Activated CD4-positive, CD25-positive, alpha-beta regulatory T cell treated with anti-CD3 and anti-CD28 coated beads, Interleukin-2, amount 50 U/mL, for 24 hours (primary cell): Measurements from ENCODE around the gene FOXS1.
"Not testable (repeated sequence)": the region's sequence is repeated elsewhere in the genome, so short reads cannot be mapped to it uniquely, and the experiment has no call there.

Experiments
- ATAC-seq, 2 donors: fragments of 150-1000 bp; cut with Tn5 transposase; one replicate each; pipeline ENCODE4 v1.10.0; 2021; ENCODE audit warnings: mild to moderate bottlenecking in 1 of 2, moderate library complexity in 1 of 2

Gene FOXS1

GRCh38 chr20:31838646-31839292 is 6.6 kb downstream of the FOXS1 start:
- no peak for ATAC-seq

- ATAC-seq = no peak
These were observed 7.5 kb downstream of the FOXS1 start for GRCh38 chr20:31837896-31838397.

DNA sequence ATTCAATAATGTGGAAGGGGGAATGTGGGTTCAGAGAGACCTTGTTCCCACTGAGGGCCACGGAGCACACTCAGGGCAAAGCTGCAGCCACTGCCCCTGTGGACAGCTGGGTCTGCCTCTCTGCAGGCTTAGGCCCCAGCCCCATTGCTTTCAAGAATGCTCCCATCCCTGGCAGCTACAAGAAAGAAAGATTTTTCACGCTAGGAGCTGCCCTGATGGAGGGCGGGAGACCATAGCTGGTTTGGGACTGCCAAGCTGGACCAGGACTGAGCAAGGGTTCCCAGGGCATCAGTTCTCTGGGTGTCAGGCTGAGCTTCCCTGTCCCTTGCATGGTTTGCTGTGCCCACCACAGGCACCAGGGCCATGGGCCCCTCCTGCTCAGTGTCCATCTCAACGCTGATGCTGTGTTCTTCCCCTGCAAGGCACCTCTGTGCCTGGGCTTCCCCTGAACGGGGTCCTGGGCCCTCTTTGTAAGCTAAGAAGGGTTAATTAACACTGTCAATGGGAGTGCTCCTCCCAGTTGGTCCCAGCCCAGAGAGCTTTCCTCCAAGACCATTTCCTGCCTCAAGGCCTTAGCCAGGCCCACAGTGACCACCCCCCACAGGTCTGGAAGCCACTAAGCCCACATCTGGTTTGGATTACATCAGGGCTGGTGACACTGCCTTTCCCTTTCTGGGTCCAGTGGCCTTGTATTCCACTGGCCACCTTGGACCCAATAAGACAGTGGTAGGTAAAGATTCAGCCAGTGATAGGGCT is 8.4 kb downstream of the FOXS1 start:
- no peak for ATAC-seq

DNA sequence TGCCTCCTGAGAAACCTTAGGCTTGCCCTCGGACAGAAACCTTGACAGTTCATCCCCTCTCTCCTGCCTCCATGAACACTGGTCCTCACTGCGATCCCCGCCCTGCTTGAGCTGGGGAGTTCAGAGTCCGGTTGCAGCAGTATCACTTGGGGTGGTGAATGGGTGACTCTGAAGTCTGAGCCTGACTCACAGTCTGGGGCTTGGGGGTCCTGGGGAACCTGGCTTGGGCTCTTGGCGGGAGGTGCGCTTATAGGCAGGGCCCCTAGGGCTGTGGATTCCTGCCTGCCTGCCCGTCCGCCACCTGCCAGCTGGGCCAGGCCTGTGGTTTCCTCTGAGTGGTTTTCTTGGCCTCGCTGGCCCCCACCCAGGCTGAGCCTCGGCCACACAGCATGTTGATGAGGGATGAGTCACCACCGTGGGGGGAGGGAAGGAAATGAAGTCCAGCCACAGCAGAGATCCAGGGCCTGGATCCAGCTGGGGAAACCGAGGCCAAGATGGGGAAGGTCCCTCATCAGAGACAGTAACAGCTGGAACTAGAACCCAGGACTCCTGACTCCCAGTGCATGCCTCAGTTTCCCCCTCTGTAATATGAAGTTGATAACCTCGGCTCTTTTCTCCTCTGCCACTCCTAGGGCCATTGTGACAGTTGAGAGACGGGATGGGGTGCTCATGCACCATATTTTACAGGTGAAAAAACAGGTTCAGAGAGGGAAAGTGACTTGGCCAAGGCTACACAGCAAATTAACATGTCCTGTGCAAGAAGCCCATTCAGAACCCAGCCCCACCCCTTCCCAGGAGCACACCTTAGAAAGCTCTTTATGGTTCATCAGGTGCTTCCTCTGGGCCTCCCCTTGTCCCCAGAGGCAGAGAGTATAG is 9.2 kb downstream of the FOXS1 start:
- peak; percentile 29 to 60 for ATAC-seq

DNA sequence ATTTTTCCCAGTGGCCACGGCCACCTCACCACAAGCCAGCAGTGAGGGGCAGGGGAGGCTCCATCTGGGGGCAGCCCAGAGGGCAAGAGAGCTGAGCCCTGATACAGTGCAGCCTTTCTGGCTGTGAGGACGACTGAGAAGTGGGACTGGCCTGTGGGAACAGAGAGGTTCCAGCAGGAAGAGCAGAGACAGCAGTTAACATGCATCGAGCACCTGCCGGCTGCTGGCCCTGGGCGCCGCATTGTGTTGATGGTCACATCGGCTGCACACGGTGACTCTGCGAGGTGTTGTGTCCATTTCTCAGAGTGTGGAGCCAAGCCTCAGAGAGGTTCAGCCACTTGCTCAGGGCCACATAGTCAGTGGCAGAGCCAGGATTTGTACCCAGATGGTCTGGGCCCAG is 9.8 kb downstream of the FOXS1 start:
- ATAC-seq = no peak

DNA sequence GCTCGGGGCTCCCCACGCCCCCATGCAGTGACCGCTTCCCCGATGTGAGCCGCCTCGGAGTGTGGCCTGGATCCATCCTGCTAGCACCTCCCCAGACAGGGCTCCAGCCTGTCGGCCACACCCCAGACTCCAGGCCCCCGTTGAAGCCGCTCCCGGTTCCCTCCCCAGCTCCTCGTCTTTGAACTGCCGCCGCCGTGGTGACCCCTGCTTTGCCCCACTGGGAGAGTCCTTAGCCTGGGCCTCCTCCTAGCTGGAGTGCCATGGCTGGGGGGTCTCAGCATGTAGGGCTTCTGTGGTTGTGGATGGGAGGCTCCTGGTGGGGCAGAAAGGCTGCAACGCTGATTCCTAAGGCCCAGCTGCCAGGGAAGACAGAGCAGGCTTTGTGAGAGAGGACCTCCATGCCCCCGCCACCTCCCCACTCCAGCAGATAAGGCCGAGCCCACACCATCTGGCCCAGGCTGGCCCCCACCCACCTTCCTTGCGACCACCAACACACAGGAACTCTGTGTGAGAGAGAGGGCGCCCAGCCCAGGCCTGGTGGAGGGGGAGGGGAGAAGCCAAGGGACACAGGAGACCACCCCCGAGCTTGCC is 11.4 kb downstream of the FOXS1 start:
- no peak for ATAC-seq

- no peak for ATAC-seq
These were observed 12.1 kb downstream of the FOXS1 start for GRCh38 chr20:31833130-31833930.

DNA sequence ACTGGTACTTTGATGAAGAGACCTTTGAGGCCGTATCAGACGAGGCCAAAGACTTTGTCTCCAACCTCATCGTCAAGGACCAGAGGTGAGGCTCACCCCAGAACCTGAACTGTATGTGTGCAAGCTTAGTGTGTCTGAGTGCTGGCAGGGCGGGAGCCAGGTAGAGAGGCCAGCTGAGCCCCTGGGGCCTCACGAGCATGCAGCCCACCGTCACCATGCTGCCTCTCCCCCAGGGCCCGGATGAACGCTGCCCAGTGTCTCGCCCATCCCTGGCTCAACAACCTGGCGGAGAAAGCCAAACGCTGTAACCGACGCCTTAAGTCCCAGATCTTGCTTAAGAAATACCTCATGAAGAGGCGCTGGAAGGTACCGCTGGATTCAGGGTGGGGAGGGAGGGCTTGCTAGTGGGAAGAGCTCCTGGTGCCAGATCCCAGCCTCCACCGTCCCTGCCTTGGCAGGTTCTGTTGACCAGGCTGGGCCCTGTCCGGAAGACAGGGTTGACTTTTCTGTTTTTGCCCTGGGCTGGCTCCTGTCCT is 13.6 kb downstream of the FOXS1 start:
- ATAC-seq = no peak

DNA sequence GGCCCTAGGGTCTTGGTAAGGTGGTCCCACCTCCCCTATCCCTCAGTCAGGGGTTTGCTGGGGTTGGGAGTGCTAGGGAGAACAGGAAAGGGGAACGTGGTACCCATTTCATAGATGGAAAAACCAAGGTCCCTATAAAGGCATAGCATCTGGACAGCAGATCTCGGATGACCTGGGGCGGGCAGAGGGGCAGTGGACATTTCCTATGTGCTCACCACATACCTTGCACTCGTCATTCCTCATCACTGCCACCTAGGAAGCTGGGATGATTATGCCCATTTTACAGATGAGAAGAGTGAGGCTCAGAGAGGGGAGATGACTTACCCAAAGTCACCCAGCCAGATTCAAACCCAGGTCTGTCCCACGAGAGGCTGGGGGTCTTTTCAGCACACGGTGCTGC is 14.2 kb downstream of the FOXS1 start:
- no peak for ATAC-seq

DNA sequence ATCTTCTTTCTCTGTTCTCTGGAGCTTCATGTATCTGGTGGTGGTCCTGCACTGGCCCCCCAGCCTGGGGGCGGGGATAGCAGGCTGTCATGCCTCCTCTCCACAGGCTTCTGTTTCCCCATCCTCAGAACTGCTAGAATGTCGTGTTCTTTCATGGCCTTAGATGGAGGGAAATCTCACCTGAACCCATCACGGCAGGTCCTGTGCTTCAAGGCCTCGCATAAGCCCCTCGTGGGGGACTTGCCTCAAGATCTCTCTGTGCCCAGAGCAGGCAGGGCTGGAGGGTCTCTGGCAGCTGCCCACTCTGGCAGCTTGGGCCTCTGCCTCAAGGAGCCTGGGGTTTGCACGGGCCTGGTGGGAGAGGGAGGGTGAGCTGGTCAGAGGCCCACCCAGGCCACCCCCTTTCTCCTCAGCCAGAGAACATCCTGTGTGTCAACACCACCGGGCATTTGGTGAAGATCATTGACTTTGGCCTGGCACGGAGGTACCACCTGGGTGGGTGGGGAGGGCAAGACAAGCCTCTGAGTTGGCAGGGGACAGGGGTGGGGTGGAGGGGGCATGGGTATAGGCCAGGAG is 14.9 kb downstream of the FOXS1 start:
- no peak for ATAC-seq

- no peak for ATAC-seq
These were observed 15.7 kb downstream of the FOXS1 start for GRCh38 chr20:31829731-31830130.

DNA sequence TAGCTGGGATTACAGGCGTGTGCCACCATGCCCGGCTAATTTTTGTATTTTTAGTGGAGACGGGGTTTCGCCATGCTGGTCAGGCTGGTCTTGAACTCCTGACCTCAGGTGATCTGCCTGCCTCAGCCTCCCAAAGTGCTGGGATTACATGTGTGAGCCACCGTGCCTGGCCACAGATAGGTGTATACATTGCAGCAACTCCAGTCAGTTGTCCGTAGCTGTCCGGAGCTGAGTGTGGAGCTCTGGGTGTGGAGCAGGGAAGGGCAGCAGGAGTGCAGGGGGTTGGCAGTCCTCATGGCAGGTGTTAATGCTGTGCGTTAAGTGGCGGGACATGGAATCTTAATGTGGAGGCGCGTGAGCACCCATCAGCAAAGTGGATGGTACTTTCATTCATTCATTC is 17.4 kb downstream of the FOXS1 start:
- ATAC-seq = not testable (repeated sequence)

DNA sequence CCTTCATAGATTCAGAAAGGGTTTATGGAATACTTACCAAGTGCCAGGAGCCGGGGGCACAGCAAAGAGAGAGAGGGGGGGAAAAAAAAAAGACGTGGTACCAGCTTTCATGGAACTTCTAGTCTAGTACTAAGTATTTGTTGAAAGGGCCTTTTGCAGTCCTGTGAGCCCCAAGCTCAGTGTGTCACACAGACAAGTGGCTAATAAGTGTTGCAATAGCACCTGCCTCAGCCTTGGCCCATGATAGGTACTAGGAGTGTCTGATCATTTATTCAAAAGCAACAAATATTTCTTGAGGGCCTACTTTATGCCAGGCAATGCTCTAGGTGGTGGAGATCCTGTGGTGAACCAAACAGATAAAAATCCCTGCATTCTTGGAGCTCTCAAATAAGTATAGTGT is 18.3 kb downstream of the FOXS1 start:
- ATAC-seq = no peak

DNA sequence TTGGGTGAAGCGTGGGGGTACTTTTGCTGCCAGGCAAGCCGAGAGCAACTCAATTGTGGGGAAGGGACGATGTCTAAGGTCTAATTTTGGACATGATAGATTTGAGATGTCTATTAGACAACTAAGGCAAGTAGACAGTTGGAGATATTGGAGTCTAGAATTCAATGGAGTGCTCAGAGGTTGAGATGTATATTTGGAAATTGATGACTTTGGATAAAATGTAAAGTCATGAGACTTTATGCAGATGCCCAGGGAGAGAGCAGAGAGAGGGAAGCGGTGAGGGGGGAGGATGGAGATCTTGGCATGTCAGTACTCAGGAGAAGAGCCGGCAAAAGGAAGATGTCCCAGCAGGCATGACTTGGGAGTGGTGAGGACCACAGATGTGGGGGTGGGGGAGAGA is 19.3 kb downstream of the FOXS1 start:
- no peak for ATAC-seq

GRCh38 chr20:31824554-31825313 is 20.7 kb downstream of the FOXS1 start:
- no peak for ATAC-seq

DNA sequence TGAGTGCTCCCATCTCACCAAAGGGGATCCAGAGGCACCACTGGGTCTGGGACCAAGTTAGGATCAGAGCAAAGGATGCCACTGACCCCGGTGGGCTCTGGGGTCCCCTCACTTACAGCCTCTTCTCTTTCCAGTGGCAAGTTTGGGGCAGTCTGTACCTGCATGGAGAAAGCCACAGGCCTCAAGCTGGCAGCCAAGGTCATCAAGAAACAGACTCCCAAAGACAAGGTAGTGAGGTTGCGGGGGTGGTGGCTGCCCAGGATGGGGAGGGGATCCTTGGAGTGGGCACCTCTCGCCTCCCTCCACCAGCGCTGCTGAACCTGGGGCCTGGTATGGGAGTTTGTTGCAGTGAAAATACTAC is 21.3 kb downstream of the FOXS1 start:
- no peak for ATAC-seq

GRCh38 chr20:31823360-31824124 is 21.9 kb downstream of the FOXS1 start:
- no peak for ATAC-seq

DNA sequence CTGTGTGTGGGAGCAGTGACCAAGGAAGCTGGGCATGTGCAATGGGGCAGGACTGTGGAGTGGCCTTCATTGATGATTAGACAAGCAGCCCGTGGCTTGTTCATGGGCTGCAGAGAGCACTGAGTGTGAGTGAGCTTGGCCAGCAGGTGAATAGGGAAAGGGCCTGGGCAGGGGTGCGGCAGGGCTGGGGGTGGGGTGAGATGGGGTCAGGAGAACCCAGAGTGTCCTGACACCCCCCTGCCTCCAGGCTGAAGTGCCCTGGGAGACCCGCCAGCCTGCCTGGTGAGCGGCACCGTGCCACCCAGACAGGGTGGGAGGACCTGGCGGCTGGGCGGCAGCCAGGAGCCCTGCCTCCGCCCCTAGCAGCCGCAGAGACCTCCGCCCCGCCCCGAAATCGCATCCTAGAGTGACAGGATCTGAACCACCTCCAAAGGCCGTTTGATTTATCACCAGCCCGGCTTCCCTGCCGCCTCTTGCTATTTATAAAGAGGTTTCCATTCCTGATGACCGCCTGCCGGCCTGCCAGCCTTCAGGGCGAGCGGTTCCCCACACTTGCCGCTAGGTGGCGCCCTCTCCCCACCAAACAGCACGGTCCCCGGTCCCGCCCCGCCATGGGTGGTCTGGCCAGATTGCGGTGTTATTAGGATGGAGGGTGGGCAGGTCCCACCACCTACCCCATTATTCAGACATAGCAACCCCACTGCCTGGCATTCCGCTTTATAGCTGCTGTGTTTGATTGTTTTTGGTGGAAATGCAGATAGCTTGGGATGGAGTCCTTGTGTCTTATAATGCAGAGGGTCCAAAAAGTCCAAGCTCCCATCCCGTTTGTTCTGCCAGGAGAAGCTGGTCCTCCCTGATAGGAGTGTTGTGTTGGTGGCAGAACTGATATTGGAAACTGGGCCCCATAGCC is 22.7 kb downstream of the FOXS1 start:
- peak; percentile 80 for ATAC-seq

DNA sequence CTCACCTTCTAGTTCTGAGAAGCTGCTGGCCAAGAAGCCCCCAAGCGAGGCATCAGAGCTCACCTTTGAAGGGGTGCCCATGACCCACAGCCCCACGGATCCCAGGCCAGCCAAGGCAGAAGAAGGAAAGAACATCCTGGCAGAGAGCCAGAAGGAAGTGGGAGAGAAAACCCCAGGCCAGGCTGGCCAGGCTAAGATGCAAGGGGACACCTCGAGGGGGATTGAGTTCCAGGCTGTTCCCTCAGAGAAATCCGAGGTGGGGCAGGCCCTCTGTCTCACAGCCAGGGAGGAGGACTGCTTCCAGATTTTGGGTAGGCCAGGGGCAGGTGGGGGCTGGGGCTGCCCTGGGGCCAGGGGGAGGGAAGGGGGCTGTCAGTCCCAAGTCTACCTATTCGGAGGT is 24.0 kb downstream of the FOXS1 start:
- no peak for ATAC-seq
